Activated CD8-positive, alpha-beta memory T cell treated with anti-CD3 and anti-CD28 coated beads, Interleukin-2, amount 50 U/mL, for 24 hours (primary cell): Measurements from ENCODE around the gene AFAP1.
"Not testable (repeated sequence)": the region's sequence is repeated elsewhere in the genome, so short reads cannot be mapped to it uniquely, and the experiment has no call there.

Experiments
- DNase-seq: peaks from one replicate; pipeline ENCODE4 v3.0.0-alpha.2; 2020; ENCODE audit errors: extremely low read depth

The AFAP1 gene

DNA sequence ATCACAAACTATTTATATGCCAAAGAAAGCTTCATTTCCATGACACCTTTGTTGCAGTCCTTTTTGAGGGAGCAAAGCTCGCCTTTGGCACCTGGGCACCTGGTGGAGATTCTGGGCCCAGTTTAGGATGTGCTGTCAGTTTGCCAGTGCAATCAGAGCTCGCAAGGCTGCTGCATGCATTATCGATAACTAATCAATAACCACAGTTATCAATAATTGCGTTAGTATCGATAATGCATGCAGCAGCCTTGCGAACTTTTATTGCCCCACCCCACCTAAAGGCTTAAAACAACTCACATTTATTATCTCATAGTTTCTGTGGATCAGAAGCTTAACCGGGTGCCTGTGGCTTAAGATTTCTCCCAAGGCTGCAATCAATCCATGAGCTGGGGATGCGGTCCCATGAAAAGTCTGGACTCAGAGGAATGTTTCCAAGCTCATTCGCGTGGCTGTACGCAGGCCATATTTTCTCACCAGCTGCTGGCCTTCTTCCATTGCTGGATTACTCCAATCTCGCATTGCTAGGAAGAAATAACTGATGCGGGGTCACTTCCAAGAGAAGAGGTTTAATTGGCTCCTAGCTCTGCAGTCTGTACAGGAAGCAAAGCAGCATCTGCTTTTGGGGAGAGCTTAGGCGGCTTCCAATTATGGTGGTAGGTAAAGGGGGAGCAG, 6.2 kb upstream of the AFAP1 start:
- DNase-seq, result no peak

GRCh38 chr4:7944599-7945220, 5.0 kb upstream of the AFAP1 start:
- no peak for DNase-seq

- not testable (repeated sequence) for DNase-seq
Measured at GRCh38 chr4:7943688-7944087, 4.0 kb upstream of the AFAP1 start.

- no peak for DNase-seq
Measured at GRCh38 chr4:7943211-7943610, 3.5 kb upstream of the AFAP1 start.

DNA sequence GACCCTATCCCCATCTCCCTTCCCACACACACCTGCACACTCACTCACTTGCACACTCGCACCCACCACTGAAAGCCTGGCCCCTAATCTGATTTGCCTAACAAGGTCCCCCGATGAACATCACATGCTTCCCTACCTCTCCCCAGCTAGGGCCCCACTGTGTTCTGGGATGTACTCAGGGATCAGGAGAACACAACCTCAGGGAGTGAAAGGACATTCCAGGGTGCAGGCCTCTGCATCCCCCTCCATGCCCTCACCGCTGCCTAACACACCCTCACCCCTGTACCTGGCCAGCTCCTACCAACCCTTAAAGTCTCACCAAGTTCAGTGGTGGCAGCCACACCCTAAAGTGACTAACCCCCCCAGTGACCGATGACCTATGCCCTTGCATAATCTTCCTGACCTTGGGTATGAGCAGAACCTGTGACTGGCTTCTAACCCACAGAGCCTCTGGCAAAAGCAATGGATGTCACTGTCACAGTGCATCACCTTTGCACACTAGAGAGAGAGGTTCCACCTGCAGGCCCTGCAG, 2.4 kb upstream of the AFAP1 start:
- no peak for DNase-seq

GRCh38 chr4:7941111-7941964, 1.7 kb upstream of the AFAP1 start:
- no peak for DNase-seq

GRCh38 chr4:7938609-7939376, 868 bp downstream of the AFAP1 start:
- DNase-seq, result no peak

DNA sequence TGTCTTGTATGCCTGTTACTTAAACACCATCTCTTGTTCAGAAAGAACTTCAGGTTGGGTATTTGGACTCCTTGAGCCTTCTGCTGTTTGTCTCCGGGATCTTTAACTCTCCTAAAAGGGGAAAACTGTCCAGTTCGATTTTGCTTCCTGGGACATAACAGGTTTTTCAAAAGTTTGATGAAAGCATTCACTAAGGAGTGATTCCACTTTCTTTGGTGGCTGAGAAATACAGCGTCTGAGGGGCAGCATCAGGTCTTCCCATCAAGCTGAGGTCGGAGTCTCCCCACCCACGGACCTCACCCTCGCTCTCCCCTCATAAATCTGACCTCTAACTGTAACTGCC, 1.4 kb downstream of the AFAP1 start:
- no peak for DNase-seq

GRCh38 chr4:7937006-7937405, 2.7 kb downstream of the AFAP1 start:
- DNase-seq, result no peak

GRCh38 chr4:7933651-7934510, 5.8 kb downstream of the AFAP1 start:
- DNase-seq, result no peak

DNA sequence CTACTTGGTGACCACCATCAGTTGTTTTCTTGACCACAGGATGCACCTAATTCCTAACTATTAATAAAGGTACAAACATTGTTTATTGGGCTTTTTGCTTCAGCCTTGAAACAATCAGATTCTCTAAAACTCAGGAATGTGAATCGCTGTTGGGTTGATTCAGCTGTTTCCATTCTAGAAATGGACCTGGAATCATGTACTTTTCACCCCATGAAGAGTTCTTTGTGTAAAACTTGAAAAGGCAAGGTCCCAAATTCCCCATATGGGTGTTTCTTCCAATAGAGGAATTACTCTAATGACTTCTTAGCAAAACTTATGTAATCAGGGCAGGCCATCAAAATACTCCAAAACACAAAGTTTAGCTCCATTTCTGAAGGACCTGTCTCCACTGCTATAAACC, 7.4 kb downstream of the AFAP1 start:
- DNase-seq, result no peak

GRCh38 chr4:7929118-7929951, 10.3 kb downstream of the AFAP1 start:
- no peak for DNase-seq

- DNase-seq, result no peak
Measured at GRCh38 chr4:7928711-7929110, 10.9 kb downstream of the AFAP1 start.

- no peak for DNase-seq
Measured at GRCh38 chr4:7926822-7927221, 12.8 kb downstream of the AFAP1 start.

DNA sequence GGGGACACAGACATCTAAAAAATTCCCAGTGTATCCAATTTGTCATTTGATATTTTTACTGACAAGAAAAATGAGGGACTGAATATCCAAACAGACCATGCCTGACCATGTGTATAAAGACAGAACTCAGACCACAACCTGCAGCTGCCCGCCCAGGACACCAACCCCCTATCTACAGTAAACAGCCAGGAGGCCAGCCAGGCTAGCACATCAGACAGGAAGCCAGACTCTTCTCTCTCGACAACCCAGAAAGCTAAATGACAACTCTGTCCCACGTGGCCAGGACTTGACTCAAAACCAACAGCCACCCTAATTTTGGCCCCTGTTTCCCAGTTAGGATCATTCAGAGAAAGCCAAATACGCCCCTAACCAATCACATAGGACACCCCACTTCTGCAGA, 15.1 kb downstream of the AFAP1 start:
- no peak for DNase-seq

GRCh38 chr4:7924163-7924562, 15.5 kb downstream of the AFAP1 start:
- DNase-seq, result no peak

GRCh38 chr4:7922466-7922865, 17.2 kb downstream of the AFAP1 start:
- no peak for DNase-seq

- no peak for DNase-seq
Measured at GRCh38 chr4:7918981-7919380, 20.7 kb downstream of the AFAP1 start.

DNA sequence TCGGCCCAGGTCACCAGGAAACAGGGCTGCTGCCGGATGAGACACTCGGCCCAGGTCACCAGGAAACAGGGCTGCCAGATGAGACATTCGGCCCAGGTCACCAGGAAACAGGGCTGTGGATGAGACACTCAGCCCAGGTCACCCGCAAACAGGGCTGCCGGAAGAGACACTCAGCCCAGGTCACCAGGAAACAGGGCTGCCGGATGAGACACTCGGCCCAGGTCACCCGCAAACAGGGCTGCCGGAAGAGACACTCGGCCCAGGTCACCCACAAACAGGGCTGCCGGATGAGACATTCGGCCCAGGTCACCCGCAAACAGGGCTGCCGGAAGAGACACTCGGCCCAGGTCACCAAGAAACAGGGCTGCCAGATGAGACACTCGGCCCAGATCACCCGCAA, 21.5 kb downstream of the AFAP1 start:
- DNase-seq, result not testable (repeated sequence)

DNA sequence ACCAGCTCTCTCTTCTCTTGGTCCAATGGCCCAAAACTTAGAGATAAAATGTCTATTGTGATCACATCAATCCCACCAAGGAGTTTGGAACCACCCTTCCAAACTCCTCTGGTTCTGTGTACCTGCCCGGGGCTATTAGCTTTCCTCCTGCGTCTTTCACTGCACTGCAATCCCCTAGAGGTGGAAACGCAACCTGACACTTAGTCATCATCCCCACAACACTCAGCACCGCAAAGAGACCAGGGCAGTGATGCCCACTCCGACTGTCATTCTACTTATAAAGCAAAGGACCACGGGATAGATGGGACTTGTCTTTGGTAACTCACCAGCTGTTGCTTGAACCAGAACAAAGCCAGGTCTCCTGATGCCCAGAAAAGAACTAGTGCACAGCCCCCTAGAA, 22.0 kb downstream of the AFAP1 start:
- no peak for DNase-seq
